Renal pelvis (tissue), 12 donors: Measurements from ENCODE around the gene ADARB2. TPM values are rescaled to one million over a fixed set of nuclear protein-coding genes. Genes with fewer than 3 reads are reported as not detected.
"Not testable (repeated sequence)": the region's sequence is repeated elsewhere in the genome, so short reads cannot be mapped to it uniquely, and the experiment has no call there.

Experiments used
- DNase-seq: peaks from one replicate; pipeline ENCODE4 v3.0.0-alpha.2; 2013
- long read RNA-seq, 16 experiments: transcript quantifications; one replicate each; lab custom pipeline, GENCODE V29; 2026
- polyA plus RNA-seq, 3 donors: library from polyadenylated mRNA; unstranded; fragments of 120-200 nt; gene quantifications; one replicate each; pipeline ENCODE4 v1.2.1, GENCODE V29; 2013; ENCODE audit not compliant: insufficient read length in 3 of 3

Gene ADARB2
- polyA plus RNA-seq = 1 to 10 TPM in 2 of 3 donors, under 1 TPM in 1; 0.62 to 3.0 (median 1.1) TPM
- long read RNA-seq, donor 1 = 0 reads
- long read RNA-seq, donor 2 = 0 reads
- long read RNA-seq, donor 3, partial matches to known transcripts = 0 of 2 reads
- long read RNA-seq, donor 3, other reads (novel, unspliced or antisense) = 0 of 2 reads
- long read RNA-seq, donor 4 = 0 reads
- long read RNA-seq, donor 5 = 0 reads
- long read RNA-seq, donor 6 = 0 reads
- long read RNA-seq, donor 7 = 0 reads
- long read RNA-seq, donor 8 = 0 reads
- long read RNA-seq, donor 9, partial matches to known transcripts = 0 of 1 reads
- long read RNA-seq, donor 9, other reads (novel, unspliced or antisense) = 0 of 1 reads
- long read RNA-seq, donor 10 = 0 reads
- long read RNA-seq, donor 11 = 0 reads
- long read RNA-seq, donor 12, partial matches to known transcripts = 0 of 1 reads
- long read RNA-seq, donor 12, other reads (novel, unspliced or antisense) = 0 of 1 reads
- long read RNA-seq, donor 13 = 0 reads
- long read RNA-seq, donor 14 = 0 reads
- long read RNA-seq, donor 15, partial matches to known transcripts = 0 of 1 reads
- long read RNA-seq, donor 15, other reads (novel, unspliced or antisense) = 0 of 1 reads
- long read RNA-seq, donor 16, partial matches to known transcripts = 0 of 1 reads
- long read RNA-seq, donor 16, other reads (novel, unspliced or antisense) = 0 of 1 reads

GRCh38 chr10:1737222-1738061 lies at the start of gene ADARB2:
Gene ADARB2 (minus strand): TSS chr10:1737525.
- peak; percentile 80 for DNase-seq

- no peak for DNase-seq
Observed at GRCh38 chr10:1785835-1786234, 48.5 kb upstream of the ADARB2 start.

GRCh38 chr10:1782841-1783240 lies 45.5 kb upstream of the ADARB2 start:
- DNase-seq = no peak

GRCh38 chr10:1779796-1780195 lies 42.5 kb upstream of the ADARB2 start:
- no peak for DNase-seq

- DNase-seq = no peak
Observed at GRCh38 chr10:1778375-1778969, 41.1 kb upstream of the ADARB2 start.

- no peak for DNase-seq
Observed at GRCh38 chr10:1776127-1776662, 38.9 kb upstream of the ADARB2 start.

- DNase-seq = no peak
Observed at GRCh38 chr10:1774796-1775195, 37.5 kb upstream of the ADARB2 start.

GRCh38 chr10:1773204-1773603 lies 35.9 kb upstream of the ADARB2 start:
- not testable (repeated sequence) for DNase-seq

GRCh38 chr10:1766049-1766448 lies 28.7 kb upstream of the ADARB2 start:
- no peak for DNase-seq

GRCh38 chr10:1762076-1762475 lies 24.8 kb upstream of the ADARB2 start:
- DNase-seq = no peak

GRCh38 chr10:1754506-1755153 lies 17.3 kb upstream of the ADARB2 start:
- DNase-seq = no peak

GRCh38 chr10:1752153-1752552 lies 14.8 kb upstream of the ADARB2 start:
- no peak for DNase-seq

GRCh38 chr10:1747590-1748157 lies 10.3 kb upstream of the ADARB2 start:
- DNase-seq = no peak

GRCh38 chr10:1746796-1747195 lies 9.5 kb upstream of the ADARB2 start:
- no peak for DNase-seq

GRCh38 chr10:1745780-1746456 lies 8.6 kb upstream of the ADARB2 start:
- no peak for DNase-seq

- DNase-seq = no peak
Observed at GRCh38 chr10:1744524-1744923, 7.2 kb upstream of the ADARB2 start.

GRCh38 chr10:1743141-1743540 lies 5.8 kb upstream of the ADARB2 start:
- DNase-seq = no peak

- DNase-seq = no peak
Observed at GRCh38 chr10:1741450-1741849, 4.1 kb upstream of the ADARB2 start.

- no peak for DNase-seq
Observed at GRCh38 chr10:1739751-1740150, 2.4 kb upstream of the ADARB2 start.

GRCh38 chr10:1738950-1739349 lies 1.6 kb upstream of the ADARB2 start:
- DNase-seq = no peak

GRCh38 chr10:1736972-1737221 lies 428 bp downstream of the ADARB2 start:
- DNase-seq = no peak
